Ascending aorta (tissue), 2 donors: ENCODE results near the gene LRRTM2. TPM values are rescaled to one million over a fixed set of nuclear protein-coding genes. Genes with fewer than 3 reads are reported as not detected.

Source experiments
- DNase-seq, 2 donors: peaks; one replicate each; pipeline ENCODE4 v3.0.0-alpha.2; 2019; ENCODE audit warnings: low spot score in 2 of 2
- H3K27ac ChIP-seq, 2 donors: fragments of 200-600 bp; sonication (generic); one replicate each; pipeline ENCODE4 v1.5.1; 2016 to 2017; ENCODE audit warnings: mild to moderate bottlenecking in 1 of 2
- H3K27me3 ChIP-seq: fragments of 200-600 bp; sonication (generic); one replicate; pipeline ENCODE4 v1.5.1; 2017
- H3K36me3 ChIP-seq, 2 donors: fragments of 200-600 bp; sonication (generic); one replicate each; pipeline ENCODE4 v1.5.1; 2016
- H3K4me1 ChIP-seq, 2 donors: fragments of 200-600 bp; sonication (generic); one replicate each; pipeline ENCODE4 v1.5.1; 2016 to 2017; ENCODE audit warnings: mild to moderate bottlenecking in 1 of 2
- H3K4me3 ChIP-seq, 2 donors: fragments of 200-600 bp; sonication (generic); one replicate each; pipeline ENCODE4 v1.5.1; 2016 to 2017; ENCODE audit warnings: mild to moderate bottlenecking in 1 of 2
- H3K9me3 ChIP-seq, 2 donors: fragments of 200-600 bp; sonication (generic); one replicate each; pipeline ENCODE4 v1.5.1; 2016
- CTCF ChIP-seq, 3 experiments: fragments of 200-600 bp in 2 of 3; fragments of 450-650 bp in 1 of 3; sonication (generic) in 2 of 3; IDR thresholded peaks; one replicate each; pipeline ENCODE4 v1.5.1; 2016 to 2019; ENCODE audit warnings: antibody characterized with exemption in 3 of 3, mild to moderate bottlenecking in 1 of 3, moderate library complexity in 1 of 3
- intact Hi-C: fragments of 100-400 bp; cut with DNase I; formaldehyde crosslinking; loops from one replicate; pipeline ENCODE4 v1.15.1; 2023
- total RNA-seq: library from RNA; depleted of rRNA; stranded (reverse); fragments of >200 nt; gene quantifications from one replicate; pipeline ENCODE4 v1.1.0, GENCODE V29; 2016

Gene LRRTM2
- total RNA-seq, 1 donor from 2014 or later, result not detected

- H3K4me3 ChIP-seq, result no peak overlapping the region
- no peak for DNase-seq
- no peaks in the 10 kb centered on the region for H3K9me3 ChIP-seq
- peaks cover 18 to 19% of the 10 kb centered on the region in 2 donors for H3K36me3 ChIP-seq
- H3K27ac ChIP-seq, result no peak overlapping the region
- intact Hi-C loops, result no loop called here
- H3K27me3 ChIP-seq, result no peaks in the 10 kb centered on the region
- peaks cover 0 to 3% of the 10 kb centered on the region in 2 donors for H3K4me1 ChIP-seq
- TF ChIP-seq CTCF (IDR thresholded peaks at IDR 0.05), result no peak
Measured at GRCh38 chr5:138909734-138910133, 34.6 kb upstream of the LRRTM2 start.

- peaks cover 27% of the 10 kb centered on the region in 2 donors for H3K36me3 ChIP-seq
- H3K27me3 ChIP-seq, result no peaks in the 10 kb centered on the region
- H3K4me3 ChIP-seq, result no peak overlapping the region
- no peaks in the 10 kb centered on the region for H3K4me1 ChIP-seq
- no peak for DNase-seq
- H3K9me3 ChIP-seq, result no peaks in the 10 kb centered on the region
- no peak overlapping the region for H3K27ac ChIP-seq
- intact Hi-C loops, result no loop called here
- no peak for TF ChIP-seq CTCF (IDR thresholded peaks at IDR 0.05)
Measured at GRCh38 chr5:138905541-138905940, 30.4 kb upstream of the LRRTM2 start.

DNA sequence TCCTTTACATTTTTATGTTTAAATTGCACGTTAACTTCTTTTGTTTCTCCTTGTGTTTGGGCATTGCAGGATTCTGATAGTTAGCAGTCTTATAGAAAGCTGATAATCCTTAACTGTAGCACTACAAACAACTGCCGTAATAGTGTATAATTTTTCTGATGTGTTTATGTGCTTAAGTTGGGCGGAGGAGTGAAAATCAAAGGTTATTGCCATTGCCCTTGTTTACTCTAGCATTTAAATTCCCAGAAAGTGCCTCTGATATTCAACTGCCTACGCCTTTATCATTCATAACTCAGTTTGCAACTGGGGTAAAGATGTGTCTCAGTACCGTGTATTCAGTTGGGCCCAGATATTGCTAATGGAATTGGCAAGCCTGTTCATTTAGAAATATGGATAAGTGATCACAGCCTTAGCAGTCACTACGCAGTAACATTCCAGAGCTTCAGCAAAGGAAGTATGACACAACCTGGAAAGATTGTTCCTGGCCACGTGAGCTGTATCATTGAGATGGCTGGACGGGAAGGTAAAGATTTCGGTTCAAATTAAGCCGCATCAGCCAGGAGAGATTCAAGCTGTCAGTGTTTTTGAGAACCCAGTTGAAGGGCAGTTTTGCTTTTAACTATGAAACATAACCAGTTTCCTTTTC is 28.1 kb upstream of the LRRTM2 start:
- Histone ChIP-seq H3K9me3 (no peaks in the 10 kb centered on the region), H3K27ac (peak overlapping the region; percentile 5 to 19), H3K4me1 (no peaks in the 10 kb centered on the region), H3K36me3 (peaks cover 22 to 32% of the 10 kb centered on the region in 2 donors), H3K4me3 (no peak overlapping the region), H3K27me3 (no peaks in the 10 kb centered on the region)
- DNase-seq, result no peak
- TF ChIP-seq CTCF (IDR thresholded peaks at IDR 0.05), result no peak
- intact Hi-C loops, result no loop called here

- Histone ChIP-seq H3K27ac (no peak overlapping the region), H3K4me1 (no peaks in the 10 kb centered on the region), H3K4me3 (no peak overlapping the region), H3K36me3 (peaks cover 22 to 29% of the 10 kb centered on the region in 2 donors), H3K27me3 (no peaks in the 10 kb centered on the region), H3K9me3 (no peaks in the 10 kb centered on the region)
- no peak for TF ChIP-seq CTCF (IDR thresholded peaks at IDR 0.05)
- no peak for DNase-seq
- intact Hi-C loops, result no loop called here
Measured at GRCh38 chr5:138901716-138902115, 26.6 kb upstream of the LRRTM2 start.

- Histone ChIP-seq H3K27me3 (no peaks in the 10 kb centered on the region), H3K4me3 (no peak overlapping the region), H3K9me3 (no peaks in the 10 kb centered on the region), H3K27ac (peak overlapping the region in 1 of 2 donors; percentile 29), H3K4me1 (no peaks in the 10 kb centered on the region), H3K36me3 (peaks cover 12 to 17% of the 10 kb centered on the region in 2 donors)
- TF ChIP-seq CTCF (IDR thresholded peaks at IDR 0.05), result no peak
- DNase-seq, result no peak
- intact Hi-C loops, result no loop called here
Measured at GRCh38 chr5:138900281-138900965, 25.3 kb upstream of the LRRTM2 start.
